Testis (tissue), 3 donors: ENCODE measurements around the gene OSTN. TPM values are rescaled to one million over a fixed set of nuclear protein-coding genes. Genes with fewer than 3 reads are reported as not detected.

Source experiments
- DNase-seq: peaks from one replicate; pipeline ENCODE4 v3.0.0-alpha.2; 2019
- H3K27ac ChIP-seq, 2 donors: fragments of 200-600 bp; sonication (generic); one replicate each; pipeline ENCODE4 v1.5.1; 2019
- H3K27me3 ChIP-seq: fragments of 200-600 bp; sonication (generic); one replicate; pipeline ENCODE4 v1.5.1; 2019
- H3K36me3 ChIP-seq: fragments of 200-600 bp; sonication (generic); one replicate; pipeline ENCODE4 v1.5.1; 2017; ENCODE audit warnings: low read depth; ENCODE audit errors: missing control alignments
- H3K4me1 ChIP-seq: fragments of 200-600 bp; sonication (generic); one replicate; pipeline ENCODE4 v1.5.1; 2019
- H3K4me3 ChIP-seq, 2 donors: fragments of 200-600 bp; sonication (generic); one replicate each; pipeline ENCODE4 v1.5.1; 2017 to 2019
- H3K9me3 ChIP-seq: fragments of 200-600 bp; sonication (generic); one replicate; pipeline ENCODE4 v1.5.1; 2017
- CTCF ChIP-seq, 3 experiments: fragments of 450-650 bp in 2 of 3; fragments of 200-600 bp in 1 of 3; sonication (generic) in 1 of 3; IDR thresholded peaks; one replicate each; pipeline ENCODE4 v1.5.1; 2016 to 2019; ENCODE audit warnings: antibody characterized with exemption in 3 of 3, mild to moderate bottlenecking in 2 of 3, moderate library complexity in 1 of 3
- POLR2A ChIP-seq: fragments of 450-650 bp; IDR thresholded peaks from one replicate; pipeline ENCODE4 v1.6.1; 2017; ENCODE audit warnings: antibody characterized with exemption, mild to moderate bottlenecking, moderate library complexity
- WGBS, 2 donors: methylation state at CpG; one replicate each; pipeline ENCODE4 v1.1.5; 2018; 5-methylcytosine and 5-hydroxymethylcytosine counted together
- intact Hi-C: fragments of 100-400 bp; cut with DNase I; formaldehyde crosslinking; loops from one replicate; pipeline ENCODE4 v1.15.1; 2023; ENCODE audit warnings: low total_unique reads
- polyA plus RNA-seq: library from polyadenylated mRNA; stranded (reverse); fragments of 350-450 nt; fragmentation: Illumina TruSeq; extraction: RNeasy Lipid Tissue Mini Kit (QIAGEN cat#74804); gene quantifications from one replicate; pipeline ENCODE4 v1.2.3, GENCODE V29; 2014; ENCODE audit warnings: low read depth, low replicate concordance; ENCODE audit not compliant: insufficient read depth
- total RNA-seq, 2 donors: library from RNA; depleted of rRNA; stranded (reverse); fragments of >200 nt; gene quantifications; one replicate each; pipeline ENCODE4 v1.2.3, GENCODE V29; 2016

OSTN gene
- total and polyA plus RNA-seq, 3 donors from 2014 or later = 0.16 TPM; not detected in 2

GRCh38 chr3:191165802-191166201 lies 33.2 kb upstream of the OSTN start:
- Histone ChIP-seq H3K9me3 (no peaks in the 10 kb centered on the region), H3K27me3 (no peaks in the 10 kb centered on the region), H3K4me3 (no peak overlapping the region), H3K4me1 (no peaks in the 10 kb centered on the region), H3K27ac (no peak overlapping the region), H3K36me3 (no peaks in the 10 kb centered on the region)
- DNase-seq = no peak
- TF ChIP-seq CTCF (IDR thresholded peaks at IDR 0.05) = no peak
- no peak for TF ChIP-seq POLR2A
- intact Hi-C loops = no loop called here
- WGBS, 2 donors = 88% methylated on average over 1 of the region's 1 CpG

- no peaks in the 10 kb centered on the region for H3K4me1 ChIP-seq
- 34 to 62% methylated on average over 3 of the region's 3 CpGs for WGBS, 2 donors
- H3K9me3 ChIP-seq = no peaks in the 10 kb centered on the region
- no peaks in the 10 kb centered on the region for H3K36me3 ChIP-seq
- intact Hi-C loops = no loop called here
- H3K4me3 ChIP-seq = no peak overlapping the region
- no peaks in the 10 kb centered on the region for H3K27me3 ChIP-seq
- H3K27ac ChIP-seq = no peak overlapping the region
- no peak for DNase-seq
- TF ChIP-seq CTCF (IDR thresholded peaks at IDR 0.05) (no peak), POLR2A (no peak)
These were observed 32.7 kb upstream of the OSTN start for GRCh38 chr3:191166368-191166767.

GRCh38 chr3:191169566-191169965 lies 29.5 kb upstream of the OSTN start:
- DNase-seq = no peak
- H3K4me1 ChIP-seq = no peaks in the 10 kb centered on the region
- H3K27me3 ChIP-seq = no peaks in the 10 kb centered on the region
- intact Hi-C loops = no loop called here
- no peak overlapping the region for H3K4me3 ChIP-seq
- H3K36me3 ChIP-seq = no peaks in the 10 kb centered on the region
- TF ChIP-seq CTCF (IDR thresholded peaks at IDR 0.05) = no peak
- no peak for TF ChIP-seq POLR2A
- H3K27ac ChIP-seq = no peak overlapping the region
- H3K9me3 ChIP-seq = no peaks in the 10 kb centered on the region

GRCh38 chr3:191170097-191170496 lies 28.9 kb upstream of the OSTN start:
- Histone ChIP-seq H3K9me3 (no peaks in the 10 kb centered on the region), H3K4me3 (no peak overlapping the region), H3K27ac (no peak overlapping the region), H3K4me1 (no peaks in the 10 kb centered on the region), H3K27me3 (no peaks in the 10 kb centered on the region), H3K36me3 (no peaks in the 10 kb centered on the region)
- WGBS, 2 donors = 86 to 91% methylated on average over 2 of the region's 2 CpGs
- intact Hi-C loops = no loop called here
- TF ChIP-seq CTCF (IDR thresholded peaks at IDR 0.05) (no peak), POLR2A (no peak)
- DNase-seq = no peak

GRCh38 chr3:191175102-191175501 lies 23.9 kb upstream of the OSTN start:
- Histone ChIP-seq H3K4me3 (no peak overlapping the region), H3K27ac (no peak overlapping the region), H3K36me3 (no peaks in the 10 kb centered on the region), H3K9me3 (no peaks in the 10 kb centered on the region), H3K4me1 (no peaks in the 10 kb centered on the region), H3K27me3 (no peaks in the 10 kb centered on the region)
- TF ChIP-seq POLR2A (no peak), CTCF (IDR thresholded peaks at IDR 0.05) (no peak)
- DNase-seq = no peak
- intact Hi-C loops = no loop called here
- WGBS, 2 donors = 88 to 96% methylated on average over 3 of the region's 3 CpGs
